ENCODE data around the gene DOC2A.

DOC2A gene

GRCh38 chr16:30030841-30031413, 20.1 kb upstream of the DOC2A start, which contains the start of gene TLCD3B:
TSS of gene TLCD3B (minus strand) at chr16:30031271. CDS start at chr16:30030527, 744 bp downstream.
- no peak within 1 kb of the TSS for H3K27ac ChIP-seq
- no peak within 1 kb of the TSS for H3K4me3 ChIP-seq
- no peak for DNase-seq (ENCODE audit: low read depth, low spot score)
- no peak within 1 kb of the TSS for H3K9ac ChIP-seq (ENCODE audit: insufficient read length)
- no peak for TF ChIP-seq POLR2AphosphoS5 (IDR thresholded peaks at IDR 0.05; ENCODE audit: borderline replicate concordance, low read depth, low read length)
- no peak for TF ChIP-seq FOXP2 (optimal IDR thresholded peaks at IDR 0.05; ENCODE audit: control extremely low read depth, extremely low read length, insufficient read depth)
- TF ChIP-seq EZH2 (IDR thresholded peaks at IDR 0.05) = no peak
- no peaks in the 10 kb centered on the region for H3K36me3 ChIP-seq (ENCODE audit: insufficient read depth, low read length)
- no peaks in the 10 kb centered on the region for H3K9me3 ChIP-seq (ENCODE audit: low read depth, low read length)

DNA sequence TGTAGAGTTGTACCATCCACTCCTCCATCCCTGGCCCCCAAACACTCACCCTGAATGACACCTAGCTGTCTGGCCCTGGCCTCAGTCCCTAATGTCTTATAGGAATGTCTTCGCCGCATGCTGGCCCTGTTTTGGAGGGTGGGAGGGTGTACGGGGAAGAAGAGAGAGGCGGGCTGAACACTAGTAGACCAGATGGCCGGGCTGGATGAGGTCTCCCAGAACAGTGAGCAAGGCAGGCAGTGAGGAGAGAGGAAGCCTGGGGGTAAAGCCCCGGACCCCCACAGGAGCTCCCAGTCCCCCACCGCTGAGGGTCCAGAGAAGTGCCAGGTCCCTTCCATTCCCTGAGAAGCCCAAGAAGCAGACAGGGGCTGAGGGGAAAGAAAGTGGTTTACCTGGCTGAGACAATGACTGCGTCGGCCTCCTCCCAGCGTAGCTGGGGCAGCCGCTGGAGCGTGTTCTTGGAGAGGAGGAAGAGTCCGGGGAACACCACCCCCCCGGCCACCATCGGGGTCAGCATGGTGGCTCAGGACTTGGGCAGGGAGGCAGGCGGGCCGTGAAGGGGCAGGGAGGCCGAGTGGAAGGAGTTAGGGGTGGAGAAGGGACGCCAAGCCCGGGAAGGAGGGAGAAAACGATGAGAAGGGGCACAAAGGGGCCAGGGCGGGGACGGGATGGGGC, 19.3 kb upstream of the DOC2A start:
- H3K4me3 ChIP-seq = no peak overlapping the region

GRCh38 chr16:30028438-30029076, 17.7 kb upstream of the DOC2A start:
- H3K4me3 ChIP-seq = no peak overlapping the region
- no peak for DNase-seq (ENCODE audit: low read depth, low spot score)
- no peaks in the 10 kb centered on the region for H3K36me3 ChIP-seq (ENCODE audit: insufficient read depth, low read length)
- no peak for TF ChIP-seq EZH2 (IDR thresholded peaks at IDR 0.05)
- no peak for TF ChIP-seq FOXP2 (optimal IDR thresholded peaks at IDR 0.05; ENCODE audit: control extremely low read depth, extremely low read length, insufficient read depth)
- TF ChIP-seq POLR2AphosphoS5 (IDR thresholded peaks at IDR 0.05; ENCODE audit: borderline replicate concordance, low read depth, low read length) = no peak
- H3K27ac ChIP-seq = no peak overlapping the region
- no peaks in the 10 kb centered on the region for H3K9me3 ChIP-seq (ENCODE audit: low read depth, low read length)
- H3K9ac ChIP-seq (ENCODE audit: insufficient read length) = no peak overlapping the region

More for the DNA sequence above, 19.3 kb upstream of the DOC2A start:
- Histone ChIP-seq H3K36me3 (ENCODE audit: insufficient read depth, low read length) (no peaks in the 10 kb centered on the region), H3K27ac (no peak overlapping the region), H3K9me3 (ENCODE audit: low read depth, low read length) (no peaks in the 10 kb centered on the region), H3K9ac (ENCODE audit: insufficient read length) (no peak overlapping the region)
- no peak for DNase-seq (ENCODE audit: low read depth, low spot score)
- TF ChIP-seq EZH2 (IDR thresholded peaks at IDR 0.05) (no peak), POLR2AphosphoS5 (IDR thresholded peaks at IDR 0.05; ENCODE audit: borderline replicate concordance, low read depth, low read length) (no peak), FOXP2 (optimal IDR thresholded peaks at IDR 0.05; ENCODE audit: control extremely low read depth, extremely low read length, insufficient read depth) (no peak)

- no peak overlapping the region for H3K9ac ChIP-seq (ENCODE audit: insufficient read length)
- H3K27ac ChIP-seq = no peak overlapping the region
- no peaks in the 10 kb centered on the region for H3K9me3 ChIP-seq (ENCODE audit: low read depth, low read length)
- no peak overlapping the region for H3K4me3 ChIP-seq
- no peak for DNase-seq (ENCODE audit: low read depth, low spot score)
- no peaks in the 10 kb centered on the region for H3K36me3 ChIP-seq (ENCODE audit: insufficient read depth, low read length)
- no peak for TF ChIP-seq EZH2 (IDR thresholded peaks at IDR 0.05)
- no peak for TF ChIP-seq POLR2AphosphoS5 (IDR thresholded peaks at IDR 0.05; ENCODE audit: borderline replicate concordance, low read depth, low read length)
- TF ChIP-seq FOXP2 (optimal IDR thresholded peaks at IDR 0.05; ENCODE audit: control extremely low read depth, extremely low read length, insufficient read depth) = no peak
Measured at GRCh38 chr16:30027588-30028437, 17.0 kb upstream of the DOC2A start.

DNA sequence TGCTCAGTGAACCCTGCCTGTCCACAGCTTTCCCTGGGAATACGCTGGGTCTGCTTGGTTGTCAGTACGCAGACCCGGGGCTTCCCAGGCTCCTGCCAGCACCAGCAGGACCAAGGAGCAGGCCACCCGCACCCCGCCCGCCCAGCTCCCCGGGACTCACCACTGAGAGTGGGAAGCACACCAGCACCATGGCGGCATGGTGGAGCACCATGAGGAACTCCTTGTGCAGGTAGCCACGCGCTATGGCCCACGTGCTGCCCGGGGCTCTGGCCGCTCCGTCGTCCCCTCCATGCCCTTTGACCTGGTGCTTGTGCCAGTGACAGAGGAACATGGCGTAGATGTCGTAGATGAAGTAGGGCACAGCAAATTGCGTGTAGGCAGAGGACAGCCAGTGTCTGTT, 15.6 kb upstream of the DOC2A start:
- DNase-seq (ENCODE audit: low read depth, low spot score) = no peak
- H3K9me3 ChIP-seq (ENCODE audit: low read depth, low read length) = no peaks in the 10 kb centered on the region
- H3K27ac ChIP-seq = no peak overlapping the region
- H3K9ac ChIP-seq (ENCODE audit: insufficient read length) = no peak overlapping the region
- TF ChIP-seq POLR2AphosphoS5 (IDR thresholded peaks at IDR 0.05; ENCODE audit: borderline replicate concordance, low read depth, low read length) = no peak
- no peak for TF ChIP-seq FOXP2 (optimal IDR thresholded peaks at IDR 0.05; ENCODE audit: control extremely low read depth, extremely low read length, insufficient read depth)
- no peak for TF ChIP-seq EZH2 (IDR thresholded peaks at IDR 0.05)
- no peaks in the 10 kb centered on the region for H3K36me3 ChIP-seq (ENCODE audit: insufficient read depth, low read length)
- no peak overlapping the region for H3K4me3 ChIP-seq

DNA sequence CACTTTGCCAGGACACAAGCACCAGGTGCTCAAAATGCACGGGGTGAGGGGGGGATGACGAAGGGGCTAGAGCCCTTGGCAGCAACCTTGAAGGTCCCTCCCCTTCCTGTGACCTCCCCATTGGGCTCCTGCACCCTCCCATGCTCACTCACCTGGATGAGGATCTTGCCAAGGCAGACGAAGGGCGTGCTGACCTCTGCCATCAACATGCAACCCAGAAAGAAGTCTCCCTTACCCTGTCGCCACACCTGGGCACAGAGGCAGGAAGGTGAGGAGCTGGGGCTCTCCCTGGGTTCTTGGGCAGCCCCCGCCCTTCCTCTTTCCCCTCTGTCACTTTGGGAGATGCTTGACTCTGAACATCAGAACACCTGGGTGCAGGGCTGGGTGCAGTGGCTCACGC, 14.7 kb upstream of the DOC2A start:
- Histone ChIP-seq H3K36me3 (ENCODE audit: insufficient read depth, low read length) (no peaks in the 10 kb centered on the region), H3K27ac (no peak overlapping the region), H3K9me3 (ENCODE audit: low read depth, low read length) (no peaks in the 10 kb centered on the region), H3K9ac (ENCODE audit: insufficient read length) (no peak overlapping the region), H3K4me3 (no peak overlapping the region)
- TF ChIP-seq POLR2AphosphoS5 (IDR thresholded peaks at IDR 0.05; ENCODE audit: borderline replicate concordance, low read depth, low read length) (no peak), FOXP2 (optimal IDR thresholded peaks at IDR 0.05; ENCODE audit: control extremely low read depth, extremely low read length, insufficient read depth) (no peak), EZH2 (IDR thresholded peaks at IDR 0.05) (no peak)
- no peak for DNase-seq (ENCODE audit: low read depth, low spot score)

DNA sequence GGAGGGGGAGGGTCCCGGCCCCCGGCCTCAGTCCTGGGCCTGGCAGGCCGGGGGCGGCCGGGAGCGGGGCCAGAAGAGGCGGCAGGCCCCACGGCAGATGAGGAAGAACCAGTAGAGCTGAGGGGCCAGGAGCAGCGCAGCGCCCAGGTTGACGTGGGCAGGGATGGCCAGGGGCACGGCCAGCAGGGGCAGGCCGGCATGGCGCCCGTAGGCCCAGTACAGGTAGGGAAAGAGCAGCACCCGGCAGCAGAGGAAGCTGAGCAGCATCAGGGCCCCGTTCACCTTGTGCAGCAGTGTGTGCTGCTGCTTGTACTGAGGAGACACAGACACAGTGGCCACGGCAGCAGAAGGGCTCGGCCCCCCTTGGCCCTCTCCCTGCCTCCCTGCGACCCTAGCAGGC, 14.3 kb upstream of the DOC2A start:
- Histone ChIP-seq H3K9me3 (ENCODE audit: low read depth, low read length) (no peaks in the 10 kb centered on the region), H3K36me3 (ENCODE audit: insufficient read depth, low read length) (no peaks in the 10 kb centered on the region), H3K27ac (no peak overlapping the region), H3K9ac (ENCODE audit: insufficient read length) (no peak overlapping the region), H3K4me3 (no peak overlapping the region)
- no peak for DNase-seq (ENCODE audit: low read depth, low spot score)
- TF ChIP-seq FOXP2 (optimal IDR thresholded peaks at IDR 0.05; ENCODE audit: control extremely low read depth, extremely low read length, insufficient read depth) (no peak), POLR2AphosphoS5 (IDR thresholded peaks at IDR 0.05; ENCODE audit: borderline replicate concordance, low read depth, low read length) (no peak), EZH2 (IDR thresholded peaks at IDR 0.05) (no peak)

- Histone ChIP-seq H3K36me3 (ENCODE audit: insufficient read depth, low read length) (no peaks in the 10 kb centered on the region), H3K27ac (no peak overlapping the region), H3K9ac (ENCODE audit: insufficient read length) (no peak overlapping the region), H3K4me3 (no peak overlapping the region), H3K9me3 (ENCODE audit: low read depth, low read length) (no peaks in the 10 kb centered on the region)
- TF ChIP-seq FOXP2 (optimal IDR thresholded peaks at IDR 0.05; ENCODE audit: control extremely low read depth, extremely low read length, insufficient read depth) (no peak), EZH2 (IDR thresholded peaks at IDR 0.05) (no peak), POLR2AphosphoS5 (IDR thresholded peaks at IDR 0.05; ENCODE audit: borderline replicate concordance, low read depth, low read length) (no peak)
- no peak for DNase-seq (ENCODE audit: low read depth, low spot score)
Measured at GRCh38 chr16:30024451-30024850, 13.6 kb upstream of the DOC2A start.

All from SK-N-MC (cell line).